Measurements from ENCODE around the gene KCNIP4.
A peak's percentile ranks its signal among the peaks of the same experiment; 100 is the strongest.

KCNIP4 gene

GRCh38 chr4:21347142-21347541 is 601.4 kb downstream of the KCNIP4 start:
- H3K4me1 ChIP-seq: no peaks in the 10 kb centered on the region
- H3K4me2 ChIP-seq (ENCODE audit: low read length): no peak overlapping the region
- no peak overlapping the region for H3K9ac ChIP-seq
- no peak overlapping the region for H3K27ac ChIP-seq
- no peaks in the 10 kb centered on the region for H3K79me2 ChIP-seq
- H3K4me3 ChIP-seq (ENCODE audit: low read depth, low read length): no peak overlapping the region
- no peak overlapping the region for H2AFZ ChIP-seq
- no peaks in the 10 kb centered on the region for H3K27me3 ChIP-seq (ENCODE audit: control insufficient read depth, insufficient read depth, low read length)
- H3K36me3 ChIP-seq (ENCODE audit: control insufficient read depth, insufficient read depth, low read length): no peaks in the 10 kb centered on the region
- no peaks in the 10 kb centered on the region for H3K9me3 ChIP-seq (ENCODE audit: control insufficient read depth, low read length)
- TF ChIP-seq, protein P1, sequence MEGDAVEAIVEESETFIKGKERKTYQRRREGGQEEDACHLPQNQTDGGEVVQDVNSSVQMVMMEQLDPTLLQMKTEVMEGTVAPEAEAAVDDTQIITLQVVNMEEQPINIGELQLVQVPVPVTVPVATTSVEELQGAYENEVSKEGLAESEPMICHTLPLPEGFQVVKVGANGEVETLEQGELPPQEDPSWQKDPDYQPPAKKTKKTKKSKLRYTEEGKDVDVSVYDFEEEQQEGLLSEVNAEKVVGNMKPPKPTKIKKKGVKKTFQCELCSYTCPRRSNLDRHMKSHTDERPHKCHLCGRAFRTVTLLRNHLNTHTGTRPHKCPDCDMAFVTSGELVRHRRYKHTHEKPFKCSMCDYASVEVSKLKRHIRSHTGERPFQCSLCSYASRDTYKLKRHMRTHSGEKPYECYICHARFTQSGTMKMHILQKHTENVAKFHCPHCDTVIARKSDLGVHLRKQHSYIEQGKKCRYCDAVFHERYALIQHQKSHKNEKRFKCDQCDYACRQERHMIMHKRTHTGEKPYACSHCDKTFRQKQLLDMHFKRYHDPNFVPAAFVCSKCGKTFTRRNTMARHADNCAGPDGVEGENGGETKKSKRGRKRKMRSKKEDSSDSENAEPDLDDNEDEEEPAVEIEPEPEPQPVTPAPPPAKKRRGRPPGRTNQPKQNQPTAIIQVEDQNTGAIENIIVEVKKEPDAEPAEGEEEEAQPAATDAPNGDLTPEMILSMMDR (IDR thresholded peaks at IDR 0.05): no peak

GRCh38 chr4:21327976-21328700 is 620.4 kb downstream of the KCNIP4 start:
- Histone ChIP-seq H3K4me2 (ENCODE audit: low read length) (no peak overlapping the region), H3K36me3 (ENCODE audit: control insufficient read depth, insufficient read depth, low read length) (no peaks in the 10 kb centered on the region), H3K4me3 (ENCODE audit: low read depth, low read length) (no peak overlapping the region), H3K9ac (no peak overlapping the region), H3K4me1 (no peaks in the 10 kb centered on the region), H3K27ac (no peak overlapping the region), H3K79me2 (no peaks in the 10 kb centered on the region), H2AFZ (no peak overlapping the region), H3K27me3 (ENCODE audit: control insufficient read depth, insufficient read depth, low read length) (no peaks in the 10 kb centered on the region), H3K9me3 (ENCODE audit: control insufficient read depth, low read length) (no peaks in the 10 kb centered on the region)
- TF ChIP-seq, protein P1 (IDR thresholded peaks at IDR 0.05): no peak

- TF ChIP-seq, protein P1 (IDR thresholded peaks at IDR 0.05): no peak
- Histone ChIP-seq H2AFZ (no peak overlapping the region), H3K4me3 (ENCODE audit: low read depth, low read length) (no peak overlapping the region), H3K4me1 (no peaks in the 10 kb centered on the region), H3K27me3 (ENCODE audit: control insufficient read depth, insufficient read depth, low read length) (no peaks in the 10 kb centered on the region), H3K79me2 (no peaks in the 10 kb centered on the region), H3K27ac (no peak overlapping the region), H3K9ac (no peak overlapping the region), H3K36me3 (ENCODE audit: control insufficient read depth, insufficient read depth, low read length) (no peaks in the 10 kb centered on the region), H3K9me3 (ENCODE audit: control insufficient read depth, low read length) (no peaks in the 10 kb centered on the region), H3K4me2 (ENCODE audit: low read length) (no peak overlapping the region)
Measured at GRCh38 chr4:21320034-21320433, 628.5 kb downstream of the KCNIP4 start.

DNA sequence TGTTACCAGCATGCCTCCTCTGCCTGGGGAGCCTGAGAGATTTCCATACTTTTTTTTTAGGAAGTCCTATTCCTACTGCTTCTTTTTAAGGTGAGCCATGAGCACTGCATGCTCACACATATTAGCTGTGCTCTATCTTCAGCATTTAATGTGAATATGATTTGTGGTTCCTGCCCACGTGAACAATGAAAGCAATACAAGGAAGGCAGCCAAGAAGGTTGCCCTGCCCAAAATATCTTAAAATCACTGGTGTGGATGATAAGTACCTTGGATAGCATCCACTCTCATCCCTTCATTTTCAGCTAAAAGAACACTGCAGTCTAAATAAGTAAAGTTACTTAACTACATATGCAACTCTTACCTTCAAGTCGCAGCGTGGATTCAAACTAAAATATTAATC is 640.9 kb downstream of the KCNIP4 start:
- H3K36me3 ChIP-seq (ENCODE audit: control insufficient read depth, insufficient read depth, low read length): no peaks in the 10 kb centered on the region
- H3K4me1 ChIP-seq: no peaks in the 10 kb centered on the region
- no peak overlapping the region for H3K27ac ChIP-seq
- no peaks in the 10 kb centered on the region for H3K9me3 ChIP-seq (ENCODE audit: control insufficient read depth, low read length)
- TF ChIP-seq, protein P1 (IDR thresholded peaks at IDR 0.05): no peak
- H3K79me2 ChIP-seq: no peaks in the 10 kb centered on the region
- H2AFZ ChIP-seq: no peak overlapping the region
- H3K4me3 ChIP-seq (ENCODE audit: low read depth, low read length): no peak overlapping the region
- H3K4me2 ChIP-seq (ENCODE audit: low read length): no peak overlapping the region
- no peaks in the 10 kb centered on the region for H3K27me3 ChIP-seq (ENCODE audit: control insufficient read depth, insufficient read depth, low read length)
- H3K9ac ChIP-seq: no peak overlapping the region

GRCh38 chr4:21304540-21304887 is 644.1 kb downstream of the KCNIP4 start:
- Histone ChIP-seq H3K36me3 (ENCODE audit: control insufficient read depth, insufficient read depth, low read length) (no peaks in the 10 kb centered on the region), H3K4me3 (ENCODE audit: low read depth, low read length) (no peak overlapping the region), H3K4me1 (no peaks in the 10 kb centered on the region), H3K27me3 (ENCODE audit: control insufficient read depth, insufficient read depth, low read length) (no peaks in the 10 kb centered on the region), H3K79me2 (no peaks in the 10 kb centered on the region), H3K9me3 (ENCODE audit: control insufficient read depth, low read length) (no peaks in the 10 kb centered on the region), H2AFZ (no peak overlapping the region), H3K4me2 (ENCODE audit: low read length) (peak overlapping the region; percentile 53), H3K27ac (no peak overlapping the region), H3K9ac (no peak overlapping the region)
- TF ChIP-seq, protein P1 (IDR thresholded peaks at IDR 0.05): no peak

All from parathyroid adenoma (tissue), 2 donors.